WTC11 (cell line): Measurements from ENCODE around the gene PXMP2. TPM values are rescaled to one million over a fixed set of nuclear protein-coding genes. Genes with fewer than 3 reads are reported as not detected.
A peak's percentile ranks its signal among the peaks of the same experiment; 100 is the strongest.

Source experiments
- CDX4 ChIP-seq: fragments of 250-450 bp; sonication (Bioruptor Pico); IDR thresholded peaks from 2 replicates; pipeline ENCODE4 v1.9.0; 2021; ENCODE audit warnings: moderate library complexity, mild to moderate bottlenecking, inconsistent platforms, borderline replicate concordance
- CREB1 ChIP-seq: sonication (generic); formaldehyde crosslinking; IDR thresholded peaks from 2 replicates; pipeline ENCODE4 v1.8.0; 2023; ENCODE audit warnings: mild to moderate bottlenecking, missing genetic modification reagents
- CREM ChIP-seq: sonication (generic); formaldehyde crosslinking; IDR thresholded peaks from 2 replicates; pipeline ENCODE4 v1.8.1; 2022; ENCODE audit warnings: mild to moderate bottlenecking, missing genetic modification reagents, moderate library complexity
- EMX1 ChIP-seq: fragments of 250-450 bp; sonication (Bioruptor Pico); IDR thresholded peaks from 2 replicates; pipeline ENCODE4 v1.8.0; 2021; ENCODE audit warnings: mild to moderate bottlenecking
- ESRRA ChIP-seq: sonication (generic); formaldehyde crosslinking; IDR thresholded peaks from 2 replicates; pipeline ENCODE4 v1.8.1; 2022; ENCODE audit warnings: mild to moderate bottlenecking, missing genetic modification reagents, borderline replicate concordance
- FOXJ3 ChIP-seq: sonication (generic); formaldehyde crosslinking; IDR thresholded peaks from 2 replicates; pipeline ENCODE4 v1.9.0; 2021; ENCODE audit warnings: missing genetic modification reagents, mild to moderate bottlenecking, borderline replicate concordance
- FOXP4 ChIP-seq: sonication (generic); formaldehyde crosslinking; IDR thresholded peaks from 2 replicates; pipeline ENCODE4 v1.8.0; 2022; ENCODE audit warnings: mild to moderate bottlenecking, missing genetic modification reagents
- GABPB1 ChIP-seq: sonication (generic); formaldehyde crosslinking; IDR thresholded peaks from 2 replicates; pipeline ENCODE4 v1.8.1; 2023; ENCODE audit warnings: mild to moderate bottlenecking, missing genetic modification reagents
- IRF1 ChIP-seq: sonication (generic); formaldehyde crosslinking; IDR thresholded peaks from 2 replicates; pipeline ENCODE4 v1.8.0; 2023; ENCODE audit warnings: missing genetic modification reagents
- JAZF1 ChIP-seq: fragments of 250-450 bp; sonication (Bioruptor Pico); IDR thresholded peaks from 2 replicates; pipeline ENCODE4 v1.9.0; 2021; ENCODE audit warnings: moderate library complexity, mild to moderate bottlenecking, inconsistent platforms
- JUN ChIP-seq: sonication (generic); formaldehyde crosslinking; IDR thresholded peaks from 2 replicates; pipeline ENCODE4 v1.8.0; 2023; ENCODE audit warnings: mild to moderate bottlenecking, missing genetic modification reagents
- MXD4 ChIP-seq: fragments of 250-450 bp; sonication (Bioruptor Pico); IDR thresholded peaks from 2 replicates; pipeline ENCODE4 v1.8.0; 2021; ENCODE audit warnings: mild to moderate bottlenecking, moderate library complexity, borderline replicate concordance
- MYBL2 ChIP-seq: sonication (generic); formaldehyde crosslinking; IDR thresholded peaks from 2 replicates; pipeline ENCODE4 v1.8.1; 2023; ENCODE audit warnings: mild to moderate bottlenecking, moderate library complexity, missing genetic modification reagents
- NR1H2 ChIP-seq: sonication (generic); formaldehyde crosslinking; IDR thresholded peaks from 2 replicates; pipeline ENCODE4 v1.9.0; 2021; ENCODE audit warnings: mild to moderate bottlenecking, moderate library complexity, missing genetic modification reagents
- NR2C2 ChIP-seq: sonication (generic); formaldehyde crosslinking; IDR thresholded peaks from 2 replicates; pipeline ENCODE4 v1.8.0; 2022; ENCODE audit warnings: mild to moderate bottlenecking, missing genetic modification reagents
- PRRX2 ChIP-seq: fragments of 250-450 bp; sonication (Bioruptor Pico); IDR thresholded peaks from 2 replicates; pipeline ENCODE4 v1.8.0; 2021; ENCODE audit warnings: mild to moderate bottlenecking
- RORB ChIP-seq: fragments of 250-450 bp; sonication (Bioruptor Pico); IDR thresholded peaks from 2 replicates; pipeline ENCODE4 v1.9.0; 2021; ENCODE audit warnings: mild to moderate bottlenecking
- SP1 ChIP-seq: sonication (generic); formaldehyde crosslinking; conservative IDR thresholded peaks from 2 replicates; pipeline ENCODE4 v1.8.1; 2022; ENCODE audit warnings: missing genetic modification reagents
- TEAD1 ChIP-seq: sonication (generic); formaldehyde crosslinking; IDR thresholded peaks from 2 replicates; pipeline ENCODE4 v1.8.0; 2022; ENCODE audit warnings: mild to moderate bottlenecking, missing genetic modification reagents
- TEAD4 ChIP-seq: sonication (generic); formaldehyde crosslinking; IDR thresholded peaks from 2 replicates; pipeline ENCODE4 v1.8.0; 2022; ENCODE audit warnings: mild to moderate bottlenecking, missing genetic modification reagents
- ZNF121 ChIP-seq: sonication (generic); formaldehyde crosslinking; IDR thresholded peaks from 2 replicates; pipeline ENCODE4 v1.8.0; 2023; ENCODE audit warnings: missing genetic modification reagents
- ZNF219 ChIP-seq: sonication (generic); formaldehyde crosslinking; IDR thresholded peaks from 2 replicates; pipeline ENCODE4 v1.8.0; 2023; ENCODE audit warnings: missing genetic modification reagents, mild to moderate bottlenecking, borderline replicate concordance
- ZNF232 ChIP-seq: sonication (generic); formaldehyde crosslinking; IDR thresholded peaks from 2 replicates; pipeline ENCODE4 v1.8.0; 2022; ENCODE audit warnings: mild to moderate bottlenecking, missing genetic modification reagents
- ZNF317 ChIP-seq: sonication (generic); formaldehyde crosslinking; IDR thresholded peaks from 2 replicates; pipeline ENCODE4 v1.8.1; 2023; ENCODE audit warnings: low read depth, mild to moderate bottlenecking, moderate library complexity, missing genetic modification reagents, borderline replicate concordance
- ZNF416 ChIP-seq: fragments of 250-450 bp; sonication (Bioruptor Pico); IDR thresholded peaks from 2 replicates; pipeline ENCODE4 v1.9.0; 2021; ENCODE audit warnings: mild to moderate bottlenecking, inconsistent platforms
- ZNF425 ChIP-seq: fragments of 250-450 bp; sonication (Bioruptor Pico); conservative IDR thresholded peaks from 2 replicates; pipeline ENCODE4 v1.9.0; 2021; ENCODE audit warnings: mild to moderate bottlenecking
- total RNA-seq: library from RNA; stranded (reverse); gene quantifications from 3 replicates; pipeline ENCODE4 v1.2.3, GENCODE V29; 2021
- TF ChIP-seq, protein P1 (sequence below): sonication (generic); formaldehyde crosslinking; IDR thresholded peaks from 2 replicates; pipeline ENCODE4 v1.8.1; 2023; ENCODE audit warnings: mild to moderate bottlenecking, missing genetic modification reagents
- TF ChIP-seq, protein P2 (sequence below): sonication (generic); formaldehyde crosslinking; IDR thresholded peaks from 2 replicates; pipeline ENCODE4 v1.8.1; 2022; ENCODE audit warnings: low read depth, mild to moderate bottlenecking, moderate library complexity, missing genetic modification reagents, borderline replicate concordance
- TF ChIP-seq, protein P3 (sequence below): sonication (generic); formaldehyde crosslinking; IDR thresholded peaks from 2 replicates; pipeline ENCODE4 v1.8.1; 2023; ENCODE audit warnings: mild to moderate bottlenecking, missing genetic modification reagents, moderate library complexity
- TF ChIP-seq, protein P4 (sequence below): sonication (generic); formaldehyde crosslinking; IDR thresholded peaks from 2 replicates; pipeline ENCODE4 v1.8.0; 2022; ENCODE audit warnings: mild to moderate bottlenecking, missing genetic modification reagents

Gene PXMP2
- total RNA-seq, 1 experiment from 2014 or later = 12.6 TPM

DNA sequence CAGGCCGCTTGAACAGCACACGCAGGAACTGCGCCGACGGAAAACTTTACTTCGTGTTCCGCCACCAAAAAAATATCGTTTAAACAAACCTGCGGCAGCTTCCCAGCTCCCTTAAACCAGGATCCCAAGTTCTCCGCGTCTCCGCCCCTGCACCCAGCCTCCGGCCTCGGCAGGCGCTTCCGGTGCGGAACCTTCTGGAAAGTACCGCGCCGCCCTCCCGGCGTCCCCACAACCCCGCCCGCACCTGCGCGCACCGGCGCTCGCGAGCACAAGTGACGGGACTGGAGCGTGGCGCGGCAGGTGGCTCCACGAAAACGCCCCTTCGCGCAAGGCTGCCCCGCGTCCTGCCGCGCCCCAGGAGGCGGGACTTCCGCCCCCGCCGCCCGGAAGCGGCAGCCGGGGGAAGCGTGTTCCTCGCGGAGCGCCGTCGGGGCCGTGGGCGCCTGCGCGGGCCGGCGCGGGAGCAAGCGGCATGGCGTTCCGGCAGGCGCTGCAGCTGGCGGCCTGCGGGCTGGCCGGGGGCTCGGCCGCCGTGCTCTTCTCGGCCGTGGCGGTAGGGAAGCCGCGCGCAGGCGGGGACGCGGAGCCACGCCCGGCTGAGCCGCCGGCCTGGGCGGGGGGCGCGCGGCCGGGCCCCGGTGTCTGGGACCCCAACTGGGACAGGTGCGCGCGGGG, 23.2 kb downstream of the PXMP2 start, which contains the start of gene PGAM5 (continued):
- TF ChIP-seq, protein P1, sequence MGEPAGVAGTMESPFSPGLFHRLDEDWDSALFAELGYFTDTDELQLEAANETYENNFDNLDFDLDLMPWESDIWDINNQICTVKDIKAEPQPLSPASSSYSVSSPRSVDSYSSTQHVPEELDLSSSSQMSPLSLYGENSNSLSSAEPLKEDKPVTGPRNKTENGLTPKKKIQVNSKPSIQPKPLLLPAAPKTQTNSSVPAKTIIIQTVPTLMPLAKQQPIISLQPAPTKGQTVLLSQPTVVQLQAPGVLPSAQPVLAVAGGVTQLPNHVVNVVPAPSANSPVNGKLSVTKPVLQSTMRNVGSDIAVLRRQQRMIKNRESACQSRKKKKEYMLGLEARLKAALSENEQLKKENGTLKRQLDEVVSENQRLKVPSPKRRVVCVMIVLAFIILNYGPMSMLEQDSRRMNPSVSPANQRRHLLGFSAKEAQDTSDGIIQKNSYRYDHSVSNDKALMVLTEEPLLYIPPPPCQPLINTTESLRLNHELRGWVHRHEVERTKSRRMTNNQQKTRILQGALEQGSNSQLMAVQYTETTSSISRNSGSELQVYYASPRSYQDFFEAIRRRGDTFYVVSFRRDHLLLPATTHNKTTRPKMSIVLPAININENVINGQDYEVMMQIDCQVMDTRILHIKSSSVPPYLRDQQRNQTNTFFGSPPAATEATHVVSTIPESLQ (CRISPR knock-in tag) = no peak
- TF ChIP-seq EMX1 (no peak), TEAD4 (CRISPR knock-in tag) (no peak), CDX4 (no peak), RORB (no peak), NR2C2 (CRISPR knock-in tag) (no peak), GABPB1 (CRISPR knock-in tag) (peak; percentile 76), ESRRA (CRISPR knock-in tag) (peak; percentile 88; the same call in 1 of the 2 replicates), ZNF232 (CRISPR knock-in tag) (peak; percentile 29; the same call in 1 of the 2 replicates), FOXP4 (CRISPR knock-in tag) (peak; percentile 84), CREM (peak; percentile 87), MXD4 (CRISPR knock-in tag) (no peak), MYBL2 (CRISPR knock-in tag) (peak; percentile 68; the same call in 1 of the 2 replicates), PRRX2 (CRISPR knock-in tag) (0 out of 2 replicates have a peak, but pooled peaks have one; percentile 18), ZNF219 (CRISPR knock-in tag) (no peak), CREB1 (CRISPR knock-in tag) (no peak; the same call in 1 of the 2 replicates), ZNF425 (no peak), ZNF317 (CRISPR knock-in tag) (peak; percentile 55; the same call in 1 of the 2 replicates), NR1H2 (CRISPR knock-in tag) (no peak), FOXJ3 (CRISPR knock-in tag) (no peak), JAZF1 (CRISPR knock-in tag) (no peak), IRF1 (peak; percentile 60; the same call in 1 of the 2 replicates), ZNF416 (no peak), JUN (CRISPR knock-in tag) (no peak), TEAD1 (CRISPR knock-in tag) (no peak; the same call in none of the 2 replicates), ZNF121 (CRISPR knock-in tag) (no peak), SP1 (peak; percentile 62)
- TF ChIP-seq, protein P2, sequence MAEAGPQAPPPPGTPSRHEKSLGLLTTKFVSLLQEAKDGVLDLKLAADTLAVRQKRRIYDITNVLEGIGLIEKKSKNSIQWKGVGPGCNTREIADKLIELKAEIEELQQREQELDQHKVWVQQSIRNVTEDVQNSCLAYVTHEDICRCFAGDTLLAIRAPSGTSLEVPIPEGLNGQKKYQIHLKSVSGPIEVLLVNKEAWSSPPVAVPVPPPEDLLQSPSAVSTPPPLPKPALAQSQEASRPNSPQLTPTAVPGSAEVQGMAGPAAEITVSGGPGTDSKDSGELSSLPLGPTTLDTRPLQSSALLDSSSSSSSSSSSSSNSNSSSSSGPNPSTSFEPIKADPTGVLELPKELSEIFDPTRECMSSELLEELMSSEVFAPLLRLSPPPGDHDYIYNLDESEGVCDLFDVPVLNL (CRISPR knock-in tag) = peak; percentile 24; the same call in 1 of the 2 replicates
- TF ChIP-seq, protein P3, sequence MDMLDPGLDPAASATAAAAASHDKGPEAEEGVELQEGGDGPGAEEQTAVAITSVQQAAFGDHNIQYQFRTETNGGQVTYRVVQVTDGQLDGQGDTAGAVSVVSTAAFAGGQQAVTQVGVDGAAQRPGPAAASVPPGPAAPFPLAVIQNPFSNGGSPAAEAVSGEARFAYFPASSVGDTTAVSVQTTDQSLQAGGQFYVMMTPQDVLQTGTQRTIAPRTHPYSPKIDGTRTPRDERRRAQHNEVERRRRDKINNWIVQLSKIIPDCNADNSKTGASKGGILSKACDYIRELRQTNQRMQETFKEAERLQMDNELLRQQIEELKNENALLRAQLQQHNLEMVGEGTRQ = peak; percentile 30; the same call in 1 of the 2 replicates
- TF ChIP-seq, protein P4, sequence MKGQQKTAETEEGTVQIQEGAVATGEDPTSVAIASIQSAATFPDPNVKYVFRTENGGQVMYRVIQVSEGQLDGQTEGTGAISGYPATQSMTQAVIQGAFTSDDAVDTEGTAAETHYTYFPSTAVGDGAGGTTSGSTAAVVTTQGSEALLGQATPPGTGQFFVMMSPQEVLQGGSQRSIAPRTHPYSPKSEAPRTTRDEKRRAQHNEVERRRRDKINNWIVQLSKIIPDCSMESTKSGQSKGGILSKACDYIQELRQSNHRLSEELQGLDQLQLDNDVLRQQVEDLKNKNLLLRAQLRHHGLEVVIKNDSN (CRISPR knock-in tag) = 0 out of 2 replicates have a peak, but pooled peaks have one; percentile 44
